Mucosa of rectum (tissue), 2 donors: ENCODE measurements around the gene CDKAL1.
"Not testable (repeated sequence)": the region's sequence is repeated elsewhere in the genome, so short reads cannot be mapped to it uniquely, and the experiment has no call there.

Source experiments
- H3K27ac ChIP-seq, 2 donors: one replicate each; pipeline ENCODE4 v1.7.0; 2013; ENCODE audit warnings: inconsistent platforms in 2 of 2, low read depth in 2 of 2, low read length in 2 of 2
- H3K27me3 ChIP-seq, 2 donors: one replicate each; pipeline ENCODE4 v1.7.0; 2013; ENCODE audit warnings: low read length in 2 of 2; ENCODE audit not compliant: control insufficient read depth in 2 of 2, insufficient read depth in 2 of 2
- H3K36me3 ChIP-seq, 2 donors: one replicate each; pipeline ENCODE4 v1.7.0; 2013; ENCODE audit warnings: low read length in 2 of 2; ENCODE audit not compliant: control insufficient read depth in 2 of 2, insufficient read depth in 2 of 2
- H3K4me1 ChIP-seq, 2 donors: one replicate each; pipeline ENCODE4 v1.7.0; 2013; ENCODE audit warnings: low read length in 2 of 2, mild to moderate bottlenecking in 1 of 2; ENCODE audit not compliant: control insufficient read depth in 2 of 2, insufficient read depth in 2 of 2
- H3K4me3 ChIP-seq, 2 donors: one replicate each; pipeline ENCODE4 v1.7.0; 2013; ENCODE audit warnings: low read length in 2 of 2
- H3K9ac ChIP-seq, 2 donors: one replicate each; pipeline ENCODE4 v1.7.0; 2013; ENCODE audit warnings: low read length in 2 of 2, low read depth in 1 of 2, mild to moderate bottlenecking in 1 of 2
- H3K9me3 ChIP-seq, 2 donors: one replicate each; pipeline ENCODE4 v1.7.0; 2013; ENCODE audit warnings: low read length in 2 of 2; ENCODE audit not compliant: control insufficient read depth in 2 of 2
- donor health status: healthy.
- donor health status: Normal muscosa, but diverticular disease.

CDKAL1 gene

DNA sequence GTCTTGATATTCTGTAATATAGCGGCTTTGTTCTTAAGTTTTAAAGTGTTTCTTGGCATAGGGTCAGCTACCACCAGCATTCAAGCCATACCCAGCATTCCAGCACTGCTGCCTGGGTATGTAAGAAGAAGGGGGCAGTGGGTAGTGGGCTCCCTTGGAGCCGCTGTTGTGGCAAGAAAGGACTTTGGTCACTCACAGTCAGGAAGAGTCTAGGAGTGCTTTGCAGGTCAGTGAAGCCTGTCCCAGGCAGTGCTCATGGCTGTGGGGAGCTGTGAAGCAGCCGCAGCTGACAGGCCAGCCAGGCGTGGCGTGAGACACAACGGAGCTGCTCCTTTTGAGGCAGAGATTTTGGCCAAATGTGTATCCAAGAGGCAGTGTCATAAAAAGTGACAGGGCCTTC, 512.0 kb downstream of the CDKAL1 start:
- H3K4me3 ChIP-seq = no peak overlapping the region
- no peak overlapping the region for H3K27ac ChIP-seq
- H3K9ac ChIP-seq = no peak overlapping the region
- no peaks in the 10 kb centered on the region for H3K27me3 ChIP-seq
- no peaks in the 10 kb centered on the region for H3K9me3 ChIP-seq
- H3K36me3 ChIP-seq = no peaks in the 10 kb centered on the region
- no peaks in the 10 kb centered on the region for H3K4me1 ChIP-seq

GRCh38 chr6:21048047-21048446, 513.8 kb downstream of the CDKAL1 start:
- Histone ChIP-seq H3K9ac (no peak overlapping the region), H3K9me3 (no peaks in the 10 kb centered on the region), H3K36me3 (no peaks in the 10 kb centered on the region), H3K27me3 (no peaks in the 10 kb centered on the region), H3K4me3 (no peak overlapping the region), H3K4me1 (no peaks in the 10 kb centered on the region), H3K27ac (no peak overlapping the region)

- Histone ChIP-seq H3K27ac (no peak overlapping the region), H3K9ac (no peak overlapping the region), H3K4me3 (no peak overlapping the region)
These were observed 514.9 kb downstream of the CDKAL1 start for GRCh38 chr6:21049148-21049547.

DNA sequence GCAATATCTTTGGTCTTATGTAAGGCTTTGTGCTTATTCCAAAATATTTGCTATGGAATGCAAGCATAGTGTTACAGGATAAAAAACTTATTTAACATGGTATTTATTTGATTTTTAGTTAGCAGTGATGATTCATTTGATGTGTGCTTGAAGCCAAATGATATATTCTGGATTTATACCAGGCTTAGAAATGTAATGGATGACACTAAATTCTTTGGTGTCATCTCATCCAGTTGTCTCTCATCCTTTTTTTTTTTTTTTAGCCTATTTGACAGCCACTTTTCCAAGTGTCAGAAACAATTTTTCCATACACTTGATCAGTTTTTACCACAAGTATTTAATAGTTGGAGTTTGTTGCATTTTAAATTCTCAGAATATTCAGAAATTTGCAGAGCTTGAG, 515.3 kb downstream of the CDKAL1 start:
- Histone ChIP-seq H3K4me3 (no peak overlapping the region), H3K27ac (no peak overlapping the region), H3K9me3 (no peaks in the 10 kb centered on the region), H3K4me1 (no peaks in the 10 kb centered on the region), H3K36me3 (no peaks in the 10 kb centered on the region), H3K27me3 (no peaks in the 10 kb centered on the region), H3K9ac (no peak overlapping the region)

More at GRCh38 chr6:21049148-21049547, 514.9 kb downstream of the CDKAL1 start:
- Histone ChIP-seq H3K27me3 (no peaks in the 10 kb centered on the region), H3K4me1 (no peaks in the 10 kb centered on the region), H3K36me3 (no peaks in the 10 kb centered on the region), H3K9me3 (no peaks in the 10 kb centered on the region)

- Histone ChIP-seq H3K9me3 (no peaks in the 10 kb centered on the region), H3K4me3 (no peak overlapping the region), H3K36me3 (no peaks in the 10 kb centered on the region), H3K9ac (no peak overlapping the region), H3K27ac (no peak overlapping the region), H3K4me1 (no peaks in the 10 kb centered on the region), H3K27me3 (no peaks in the 10 kb centered on the region)
These were observed 516.7 kb downstream of the CDKAL1 start for GRCh38 chr6:21050935-21051334.

- Histone ChIP-seq H3K36me3 (no peaks in the 10 kb centered on the region), H3K27ac (no peak overlapping the region), H3K27me3 (no peaks in the 10 kb centered on the region), H3K9me3 (no peaks in the 10 kb centered on the region), H3K9ac (no peak overlapping the region), H3K4me1 (no peaks in the 10 kb centered on the region), H3K4me3 (no peak overlapping the region)
These were observed 517.5 kb downstream of the CDKAL1 start for GRCh38 chr6:21051777-21052176.

- no peaks in the 10 kb centered on the region for H3K4me1 ChIP-seq
- no peaks in the 10 kb centered on the region for H3K9me3 ChIP-seq
- no peaks in the 10 kb centered on the region for H3K36me3 ChIP-seq
- H3K27ac ChIP-seq = no peak overlapping the region
- H3K9ac ChIP-seq = no peak overlapping the region
- H3K4me3 ChIP-seq = no peak overlapping the region
- no peaks in the 10 kb centered on the region for H3K27me3 ChIP-seq
These were observed 519.4 kb downstream of the CDKAL1 start for GRCh38 chr6:21053612-21054011.

DNA sequence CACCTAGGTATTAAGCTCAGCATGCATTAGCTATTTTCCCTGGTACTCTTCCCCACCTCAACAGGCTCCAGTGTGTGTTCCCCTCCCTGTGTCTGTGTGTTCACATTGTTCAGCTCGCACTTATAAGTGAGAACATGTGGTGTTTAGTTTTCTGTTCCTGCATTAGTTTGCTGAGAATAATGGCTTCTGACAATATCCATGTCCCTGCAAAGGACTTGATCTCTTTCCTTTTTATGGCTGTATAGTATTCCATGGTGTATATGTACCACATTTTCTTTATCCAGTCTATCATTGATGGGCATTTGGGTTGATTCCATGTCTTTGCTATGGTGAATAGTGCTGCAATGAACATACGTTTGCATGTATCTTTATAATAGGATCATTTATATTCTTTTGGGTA, 521.2 kb downstream of the CDKAL1 start:
- H3K27ac ChIP-seq, H3K4me3 ChIP-seq, H3K9ac ChIP-seq, H3K4me1 ChIP-seq, H3K27me3 ChIP-seq, H3K9me3 ChIP-seq, H3K36me3 ChIP-seq: not testable (repeated sequence)

DNA sequence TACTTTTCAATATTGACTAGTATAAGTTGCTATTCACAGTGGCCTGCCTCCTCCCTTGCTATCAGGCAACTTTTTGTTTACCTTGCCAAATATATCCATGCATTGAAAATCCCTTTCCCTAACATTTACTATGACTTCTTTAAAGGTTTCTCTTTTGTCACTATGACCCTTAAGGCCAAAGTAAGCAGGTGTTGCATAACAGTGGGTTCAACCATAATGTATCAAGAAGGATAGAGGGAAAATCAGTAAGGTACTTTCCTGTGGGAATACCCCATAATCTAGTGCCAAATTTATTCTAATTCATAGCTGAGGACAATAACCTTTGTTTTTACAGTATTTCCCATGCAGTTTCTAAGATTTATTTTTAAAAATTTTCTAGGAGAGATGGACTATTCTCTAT, 527.6 kb downstream of the CDKAL1 start:
- Histone ChIP-seq H3K9me3 (no peaks in the 10 kb centered on the region), H3K36me3 (no peaks in the 10 kb centered on the region), H3K27ac (no peak overlapping the region), H3K4me1 (no peaks in the 10 kb centered on the region), H3K27me3 (no peaks in the 10 kb centered on the region), H3K4me3 (no peak overlapping the region), H3K9ac (no peak overlapping the region)

- no peak overlapping the region for H3K27ac ChIP-seq
These were observed 530.6 kb downstream of the CDKAL1 start for GRCh38 chr6:21064756-21065340.

GRCh38 chr6:21067521-21067920, 533.3 kb downstream of the CDKAL1 start:
- Histone ChIP-seq H3K36me3 (no peaks in the 10 kb centered on the region), H3K4me3 (no peak overlapping the region), H3K9ac (no peak overlapping the region), H3K27ac (no peak overlapping the region), H3K27me3 (no peaks in the 10 kb centered on the region), H3K9me3 (no peaks in the 10 kb centered on the region), H3K4me1 (no peaks in the 10 kb centered on the region)

More at GRCh38 chr6:21064756-21065340, 530.6 kb downstream of the CDKAL1 start:
- Histone ChIP-seq H3K27me3 (no peaks in the 10 kb centered on the region), H3K36me3 (no peaks in the 10 kb centered on the region), H3K4me1 (no peaks in the 10 kb centered on the region), H3K9ac (no peak overlapping the region), H3K4me3 (no peak overlapping the region), H3K9me3 (no peaks in the 10 kb centered on the region)
